RWPE1 (cell line): ENCODE data around the gene CAMK2B.
A peak's percentile ranks its signal among the peaks of the same experiment; 100 is the strongest.
"Not testable (repeated sequence)": the region's sequence is repeated elsewhere in the genome, so short reads cannot be mapped to it uniquely, and the experiment has no call there.

Experiments used
- CTCF ChIA-PET: fragments of 350-600 bp; sonication (Branson Sonifier 250); formaldehyde crosslinking; extraction: SDS; loops from one replicate; lab custom pipeline; 2021; lab: Yijun Ruan, JAX
- POLR2A ChIA-PET: fragments of 400-600 bp; formaldehyde crosslinking; extraction: SDS; loops from one replicate; lab custom pipeline; 2020; ENCODE audit warnings: antibody characterized with exemption; ENCODE audit not compliant: low non-redundant PET; lab: Yijun Ruan, JAX
- DNase-seq: peaks from one replicate; pipeline ENCODE4 v3.0.0; 2012; ENCODE audit warnings: low spot score
- H3K27ac ChIP-seq: fragments of 450-650 bp; 2 replicates; pipeline ENCODE4 v1.5.1; 2017
- TF ChIP-seq, protein P1 (sequence below): fragments of 450-650 bp; conservative IDR thresholded peaks from 2 replicates; pipeline ENCODE4 v1.5.1; 2017; ENCODE audit warnings: low read depth, mild to moderate bottlenecking

Gene CAMK2B

DNA sequence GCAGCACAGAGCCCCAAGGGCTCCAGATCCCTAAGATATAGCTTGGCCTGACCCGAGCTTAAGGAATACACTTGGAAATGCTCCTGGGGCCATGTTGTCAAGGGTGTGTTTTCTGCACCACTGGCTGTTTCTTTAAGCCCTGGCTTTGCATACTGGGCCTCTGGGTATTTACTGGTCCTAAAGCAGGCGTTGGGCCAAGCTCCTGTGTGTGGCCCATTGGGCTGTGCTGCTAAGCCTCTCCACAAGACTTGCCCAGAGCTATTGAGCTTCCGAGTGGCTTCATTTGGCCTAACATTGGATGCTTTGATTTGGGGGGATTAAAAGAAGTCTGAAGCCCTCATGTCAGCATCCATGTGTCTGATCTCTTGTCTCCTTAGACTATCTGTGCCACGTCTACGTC is 119.4 kb downstream of the CAMK2B start:
- TF ChIP-seq, protein P1, sequence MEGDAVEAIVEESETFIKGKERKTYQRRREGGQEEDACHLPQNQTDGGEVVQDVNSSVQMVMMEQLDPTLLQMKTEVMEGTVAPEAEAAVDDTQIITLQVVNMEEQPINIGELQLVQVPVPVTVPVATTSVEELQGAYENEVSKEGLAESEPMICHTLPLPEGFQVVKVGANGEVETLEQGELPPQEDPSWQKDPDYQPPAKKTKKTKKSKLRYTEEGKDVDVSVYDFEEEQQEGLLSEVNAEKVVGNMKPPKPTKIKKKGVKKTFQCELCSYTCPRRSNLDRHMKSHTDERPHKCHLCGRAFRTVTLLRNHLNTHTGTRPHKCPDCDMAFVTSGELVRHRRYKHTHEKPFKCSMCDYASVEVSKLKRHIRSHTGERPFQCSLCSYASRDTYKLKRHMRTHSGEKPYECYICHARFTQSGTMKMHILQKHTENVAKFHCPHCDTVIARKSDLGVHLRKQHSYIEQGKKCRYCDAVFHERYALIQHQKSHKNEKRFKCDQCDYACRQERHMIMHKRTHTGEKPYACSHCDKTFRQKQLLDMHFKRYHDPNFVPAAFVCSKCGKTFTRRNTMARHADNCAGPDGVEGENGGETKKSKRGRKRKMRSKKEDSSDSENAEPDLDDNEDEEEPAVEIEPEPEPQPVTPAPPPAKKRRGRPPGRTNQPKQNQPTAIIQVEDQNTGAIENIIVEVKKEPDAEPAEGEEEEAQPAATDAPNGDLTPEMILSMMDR, result no peak
- DNase-seq, result no peak
- no peak overlapping the region for H3K27ac ChIP-seq
- ChIA-PET POLR2A (no interaction called here), CTCF (no interaction called here)

DNA sequence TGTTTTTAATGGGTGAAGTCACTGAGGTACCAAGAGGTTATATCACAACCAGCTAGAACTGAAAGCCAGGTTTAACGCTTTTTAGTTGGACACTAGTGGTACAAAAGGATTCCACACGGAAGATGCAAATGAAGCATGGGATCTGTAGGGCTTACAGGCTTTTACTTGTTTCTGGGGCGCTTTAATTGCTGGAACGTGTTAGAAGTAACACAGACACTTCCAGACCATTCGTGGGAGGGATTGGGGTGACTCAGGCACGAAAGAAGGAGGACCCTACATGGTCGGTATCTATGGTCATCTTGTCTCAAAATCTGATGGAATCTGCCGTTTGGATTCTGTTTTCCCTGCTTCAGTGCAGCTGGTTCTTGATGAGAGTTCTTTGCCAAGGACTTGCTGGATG is 123.6 kb downstream of the CAMK2B start:
- CTCF ChIA-PET, result interaction anchor here (1.1 kb wide), 1 partner anchor 57 kb away, joined by 3 read pairs; no protein-coding TSS in a partner anchor
- peak; percentile 35 for DNase-seq
- TF ChIP-seq, protein P1, result no peak
- POLR2A ChIA-PET, result interaction anchor here (0.5 to 1.0 kb wide), 3 partner anchors 66 to 340 kb away, joined by 3 read pairs; no protein-coding TSS in a partner anchor
- no peak overlapping the region for H3K27ac ChIP-seq

DNA sequence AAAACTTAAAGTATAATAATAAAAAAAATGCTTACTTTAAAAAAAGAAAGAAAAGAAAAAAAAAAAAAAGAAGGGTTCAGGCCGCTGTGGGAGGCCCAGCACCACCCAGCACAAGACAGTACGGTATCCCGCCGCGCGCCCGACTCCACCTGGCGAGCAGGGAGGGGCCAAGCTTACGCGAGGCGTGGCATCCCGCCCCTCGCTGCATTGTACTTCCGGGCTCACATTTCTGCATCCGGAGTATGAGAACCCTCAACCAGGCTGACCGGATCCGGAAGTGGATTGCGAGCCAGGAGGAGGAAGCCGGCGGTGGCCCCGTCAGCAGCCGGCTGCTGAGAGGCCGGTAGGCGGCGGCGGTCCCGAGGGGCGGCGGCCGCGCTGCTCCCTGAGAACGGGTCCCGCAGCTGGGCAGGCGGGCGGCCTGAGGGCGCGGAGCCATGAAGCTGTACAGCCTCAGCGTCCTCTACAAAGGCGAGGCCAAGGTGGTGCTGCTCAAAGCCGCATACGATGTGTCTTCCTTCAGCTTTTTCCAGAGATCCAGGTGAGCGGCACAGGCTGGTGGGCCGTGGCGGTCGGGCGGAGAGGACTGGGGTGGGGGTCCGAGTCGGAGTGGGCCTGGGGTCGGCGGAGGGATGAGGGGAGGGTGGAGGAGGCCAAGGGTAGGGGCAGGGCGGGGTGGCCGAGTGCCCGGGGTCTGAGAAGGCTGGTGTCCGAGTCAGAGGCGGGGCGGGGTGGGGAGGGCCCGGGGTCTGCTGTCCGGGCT is 124.5 kb downstream of the CAMK2B start, which contains the start of gene YKT6:
Gene YKT6, plus strand, starts transcription at position 280 of the 763 bp plus-strand sequence. Its CDS starts 158 bp downstream, at position 438.
- peak within 1 kb of the TSS; percentile 74 for H3K27ac ChIP-seq
- peak; percentile 99 for DNase-seq
- POLR2A ChIA-PET, result interaction anchor here (0.5 to 1.0 kb wide), 5 partner anchors 75 to 608 kb away, joined by 3 to 4 read pairs (median 3); partner anchors contain the start of gene UBE2D4
- TF ChIP-seq, protein P1, result peak; percentile 69
- CTCF ChIA-PET, result interaction anchor here (0.6 to 1.4 kb wide), 7 partner anchors 13 to 1319 kb away, joined by 3 to 6 read pairs (median 4); partner anchors contain the start of gene POLD2

DNA sequence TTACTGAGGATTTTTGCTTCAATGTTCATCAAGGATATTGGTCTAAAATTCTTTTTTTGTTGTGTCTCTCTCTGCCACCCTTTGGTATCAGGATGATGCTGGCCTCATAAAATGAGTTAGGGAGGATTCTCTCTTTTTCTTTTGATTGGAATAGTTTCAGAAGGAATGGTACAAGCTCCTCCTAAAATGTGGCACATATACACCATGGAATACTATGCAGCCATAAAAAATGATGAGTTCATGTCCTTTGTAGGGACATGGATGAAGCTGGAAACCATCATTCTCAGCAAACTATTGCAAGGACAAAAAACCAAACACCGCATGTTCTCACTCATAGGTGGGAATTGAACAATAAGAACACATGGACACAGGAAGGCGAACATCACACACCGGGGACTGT is 125.2 kb downstream of the CAMK2B start:
- H3K27ac ChIP-seq, DNase-seq, POLR2A ChIA-PET: not testable (repeated sequence)
- CTCF ChIA-PET, result interaction anchor here (0.6 to 1.4 kb wide), 5 partner anchors 14 to 1320 kb away, joined by 4 to 10 read pairs (median 6); partner anchors contain the start of genes COA1 and POLD2

DNA sequence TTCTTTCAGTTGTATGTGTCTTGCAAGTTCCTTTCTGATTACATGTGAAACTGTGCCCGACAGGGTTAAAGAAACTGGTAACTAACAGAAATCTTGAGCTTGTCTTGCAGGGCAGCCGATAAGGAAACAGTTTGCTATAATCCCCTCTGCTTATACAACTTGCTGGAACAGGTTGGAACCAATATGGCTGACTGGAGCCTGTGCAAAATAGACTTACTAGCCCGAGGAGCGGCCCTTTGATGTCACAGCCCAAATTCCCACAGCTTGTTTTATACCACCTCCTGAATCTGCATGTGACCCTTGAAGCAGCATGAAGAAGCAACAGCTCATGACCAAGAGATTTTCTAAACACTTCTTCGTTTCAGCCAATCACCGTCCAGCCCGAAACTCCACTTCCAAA is 127.9 kb downstream of the CAMK2B start:
- ChIA-PET CTCF (interaction anchor here (0.5 kb wide), 1 partner anchor 98 kb away, joined by 3 read pairs; no protein-coding TSS in a partner anchor), POLR2A (no interaction called here)

DNA sequence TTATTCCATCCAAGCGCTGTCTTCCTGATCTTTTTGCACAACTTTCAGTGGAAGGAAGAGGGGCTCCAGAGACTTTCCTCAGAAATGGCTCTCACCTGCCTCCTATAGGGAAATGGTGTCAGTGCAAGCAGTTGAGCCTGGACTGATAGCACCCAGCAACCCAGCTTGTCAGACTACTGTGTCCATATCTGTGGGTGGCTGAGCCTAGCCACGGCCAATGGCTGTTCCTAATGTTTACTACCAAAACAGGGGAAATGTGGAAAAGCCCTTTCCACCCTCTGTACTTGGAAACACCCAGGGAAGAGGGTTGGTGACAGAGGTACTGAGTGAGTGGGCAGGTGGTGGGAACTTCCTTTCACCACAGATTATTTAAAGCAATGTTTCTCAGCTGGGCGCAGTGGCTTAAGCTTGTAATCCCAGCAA is 128.9 kb downstream of the CAMK2B start:
- POLR2A ChIA-PET, result no interaction called here
- CTCF ChIA-PET, result interaction anchor here (0.5 to 0.6 kb wide), 2 partner anchors 64 to 131 kb away, joined by 3 to 5 read pairs; partner anchors contain the start of gene PGAM2
- TF ChIP-seq, protein P1, result no peak; the same call in 1 of the 2 replicates
- no peak for DNase-seq
- no peak overlapping the region for H3K27ac ChIP-seq

More for the DNA sequence above, 127.9 kb downstream of the CAMK2B start:
- no peak overlapping the region for H3K27ac ChIP-seq
- DNase-seq, result no peak
- TF ChIP-seq, protein P1, result no peak

DNA sequence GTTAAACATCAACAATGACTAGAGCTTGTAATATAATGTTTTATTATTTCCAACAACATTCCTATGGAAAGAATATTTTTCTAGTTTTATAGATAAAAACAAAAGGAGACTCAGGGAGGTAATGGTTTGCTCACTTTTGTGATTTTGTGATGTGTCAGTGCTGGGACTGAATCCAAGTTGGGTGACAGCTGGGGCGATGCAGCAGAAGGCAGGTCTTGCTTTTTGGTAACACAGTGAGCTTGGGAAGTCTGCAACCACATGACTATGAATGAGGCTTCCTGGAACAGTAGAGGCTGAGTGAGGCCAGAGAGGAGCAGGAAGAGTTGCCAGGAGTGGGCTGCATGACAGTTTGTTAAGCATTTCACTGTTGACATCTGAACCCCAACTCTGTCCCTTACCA is 129.5 kb downstream of the CAMK2B start:
- no peak overlapping the region for H3K27ac ChIP-seq
- TF ChIP-seq, protein P1, result no peak
- POLR2A ChIA-PET, result no interaction called here
- no peak for DNase-seq
- CTCF ChIA-PET, result interaction anchor here (0.5 kb wide), 1 partner anchor 63 kb away, joined by 5 read pairs; no protein-coding TSS in a partner anchor
